Calu3 (cell line): ENCODE data around the gene FAM228A. TPM values are rescaled to one million over a fixed set of nuclear protein-coding genes. Genes with fewer than 3 reads are reported as not detected.
"Not testable (repeated sequence)": the region's sequence is repeated elsewhere in the genome, so short reads cannot be mapped to it uniquely, and the experiment has no call there.

Source experiments
- Bru-seq: library from RNA; stranded (reverse); fragments of 400-500 nt; gene quantifications from one replicate; lab custom pipeline; 2021; lab: Mats Ljungman, UMichigan
- BruChase-seq, 2 experiments: library from RNA; stranded (reverse); fragments of 400-500 nt; gene quantifications; one replicate each; lab custom pipeline; 2021; lab: Mats Ljungman, UMichigan
- BruUV-seq: library from RNA; stranded (reverse); fragments of 400-500 nt; replicated peaks from 2 replicates; lab custom pipeline; 2021; lab: Mats Ljungman, UMichigan
- CTCF ChIA-PET: fragments of 300-600 bp; sonication (Branson Sonifier 250); formaldehyde crosslinking; loops from one replicate; lab custom pipeline; 2022; ENCODE audit warnings: antibody characterized with exemption; lab: Charles Lee
- DNase-seq: peaks from one replicate; pipeline ENCODE4 v3.0.0; 2022
- H3K27ac Mint-ChIP-seq: one replicate; pipeline ENCODE4 v1.8.0; 2022; ENCODE audit warnings: mixed read lengths; ENCODE audit not compliant: unreplicated experiment
- H3K27me3 Mint-ChIP-seq: one replicate; pipeline ENCODE4 v1.8.0; 2022; ENCODE audit warnings: mixed read lengths; ENCODE audit not compliant: unreplicated experiment
- H3K36me3 Mint-ChIP-seq: one replicate; pipeline ENCODE4 v1.8.0; 2022; ENCODE audit warnings: mild to moderate bottlenecking, moderate library complexity, mixed read lengths; ENCODE audit not compliant: insufficient read depth, unreplicated experiment
- H3K4me1 Mint-ChIP-seq: one replicate; pipeline ENCODE4 v1.8.0; 2022; ENCODE audit warnings: mild to moderate bottlenecking, low read depth, mixed read lengths; ENCODE audit not compliant: unreplicated experiment
- H3K4me3 Mint-ChIP-seq: one replicate; pipeline ENCODE4 v1.8.0; 2022; ENCODE audit warnings: mild to moderate bottlenecking, low read depth, moderate library complexity, mixed read lengths; ENCODE audit not compliant: unreplicated experiment
- H3K9me3 Mint-ChIP-seq: one replicate; pipeline ENCODE4 v1.8.0; 2022; ENCODE audit warnings: low read depth, mixed read lengths; ENCODE audit not compliant: unreplicated experiment
- CTCF ChIP-seq: fragments of 200-600 bp; IDR thresholded peaks from one replicate; pipeline ENCODE4 v1.8.0; 2022; ENCODE audit warnings: antibody characterized with exemption; ENCODE audit not compliant: unreplicated experiment
- intact Hi-C: fragments of 100-400 bp; cut with micrococcal nuclease; formaldehyde crosslinking; loops from one replicate; pipeline ENCODE4 v1.10.0; 2022; ENCODE audit not compliant: unreplicated experiment
- long read RNA-seq: library from polyadenylated mRNA; stranded (forward); transcript quantifications from one replicate; pipeline ENCODE4 v2.0.0, GENCODE V29; 2022
- total RNA-seq: library from RNA; stranded (reverse); gene quantifications from 2 replicates; pipeline ENCODE4 v1.2.3, GENCODE V29; 2022

FAM228A gene
- total RNA-seq (not detected in 2 replicates), Bru-seq, nascent RNA (not detected), BruChase-seq, experiment 1, labeled RNA remaining after a 6-hour chase (percentile 20 among the genes with signal in this experiment), BruChase-seq, experiment 2, labeled RNA remaining after a 2-hour chase (not detected)
- long read RNA-seq, result 0 reads

DNA sequence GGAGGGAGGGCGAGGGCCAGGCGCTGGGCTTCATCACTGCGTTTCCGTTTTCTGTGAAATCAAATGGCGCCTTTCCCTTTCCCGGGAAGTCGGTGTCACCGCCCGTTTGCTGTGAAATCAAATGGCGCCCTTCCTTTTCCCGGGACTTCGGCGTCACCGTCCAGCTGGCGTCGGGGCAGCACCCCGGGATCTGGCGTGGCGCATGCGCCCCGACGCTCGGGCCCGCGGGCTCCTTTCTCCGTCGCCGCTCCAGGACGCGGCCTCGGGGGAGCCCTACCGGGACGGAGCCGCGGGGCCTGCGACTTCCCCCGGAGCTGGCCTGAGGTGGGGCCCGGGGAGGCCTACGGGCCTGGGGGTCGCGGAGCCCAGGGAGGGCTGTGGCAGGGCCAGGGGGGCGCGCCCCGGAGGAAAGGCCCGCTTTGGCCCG is at the start of gene FAM228A:
TSS of gene FAM228A (plus strand) at position 203 of the 427 bp plus-strand sequence. CDS start 428 bp downstream, outside the sequence.
- Mint-ChIP-seq H3K27ac (no peak within 1 kb of the TSS), H3K9me3 (no peaks in the 10 kb centered on the region), H3K27me3 (no peaks in the 10 kb centered on the region), H3K4me1 (no peaks in the 10 kb centered on the region), H3K4me3 (no peak within 1 kb of the TSS), H3K36me3 (no peaks in the 10 kb centered on the region)
- intact Hi-C loops, result no loop called here
- BruUV-seq, result no TSS peak
- no peak for DNase-seq
- TF ChIP-seq CTCF, result no peak
- CTCF ChIA-PET, result no interaction called here

- H3K4me3 Mint-ChIP-seq, result no peak overlapping the region
- peaks cover 20% of the 10 kb centered on the region for H3K36me3 Mint-ChIP-seq
- no TSS peak for BruUV-seq
- no peaks in the 10 kb centered on the region for H3K9me3 Mint-ChIP-seq
- peaks cover 13% of the 10 kb centered on the region for H3K4me1 Mint-ChIP-seq
- no peak for DNase-seq
- no peak overlapping the region for H3K27ac Mint-ChIP-seq
- no peak for TF ChIP-seq CTCF
- CTCF ChIA-PET, result interaction anchor here (0.7 kb wide), 1 partner anchor 451 kb away, joined by 6 read pairs; no protein-coding TSS in a partner anchor
- no peaks in the 10 kb centered on the region for H3K27me3 Mint-ChIP-seq
- intact Hi-C loops, result no loop called here
Measured at GRCh38 chr2:24125956-24126355, 48.9 kb upstream of the FAM228A start.

- H3K4me3 Mint-ChIP-seq, result no peak overlapping the region
- no peaks in the 10 kb centered on the region for H3K4me1 Mint-ChIP-seq
- no peak for TF ChIP-seq CTCF
- no peaks in the 10 kb centered on the region for H3K9me3 Mint-ChIP-seq
- H3K36me3 Mint-ChIP-seq, result no peaks in the 10 kb centered on the region
- BruUV-seq, result no TSS peak
- H3K27me3 Mint-ChIP-seq, result no peaks in the 10 kb centered on the region
- H3K27ac Mint-ChIP-seq, result no peak overlapping the region
- no peak for DNase-seq
- CTCF ChIA-PET, result no interaction called here
- intact Hi-C loops, result no loop called here
Measured at GRCh38 chr2:24132543-24132942, 42.3 kb upstream of the FAM228A start.

- CTCF ChIA-PET, H3K4me3 Mint-ChIP-seq, H3K27me3 Mint-ChIP-seq, intact Hi-C loops, H3K27ac Mint-ChIP-seq, H3K9me3 Mint-ChIP-seq, BruUV-seq, H3K36me3 Mint-ChIP-seq, H3K4me1 Mint-ChIP-seq, DNase-seq: not testable (repeated sequence)
Measured at GRCh38 chr2:24140305-24140704, 34.5 kb upstream of the FAM228A start.

- Mint-ChIP-seq H3K27ac (no peak overlapping the region), H3K9me3 (peaks cover 13% of the 10 kb centered on the region), H3K36me3 (no peaks in the 10 kb centered on the region), H3K27me3 (no peaks in the 10 kb centered on the region), H3K4me1 (no peaks in the 10 kb centered on the region), H3K4me3 (no peak overlapping the region)
- DNase-seq, result no peak
- intact Hi-C loops, result no loop called here
- TF ChIP-seq CTCF, result no peak
- no TSS peak for BruUV-seq
- CTCF ChIA-PET, result no interaction called here
Measured at GRCh38 chr2:24147364-24147763, 27.5 kb upstream of the FAM228A start.
